ENCODE measurements around the gene MS4A4A. TPM values are rescaled to one million over a fixed set of nuclear protein-coding genes. Genes with fewer than 3 reads are reported as not detected.

Gene MS4A4A
- total and polyA plus RNA-seq, 9 of the 15 experiments (the other 6 are each of a cell fraction or from before 2014, with no cell fraction given), result 0.77 to 41.4 (median 10.1) TPM

DNA sequence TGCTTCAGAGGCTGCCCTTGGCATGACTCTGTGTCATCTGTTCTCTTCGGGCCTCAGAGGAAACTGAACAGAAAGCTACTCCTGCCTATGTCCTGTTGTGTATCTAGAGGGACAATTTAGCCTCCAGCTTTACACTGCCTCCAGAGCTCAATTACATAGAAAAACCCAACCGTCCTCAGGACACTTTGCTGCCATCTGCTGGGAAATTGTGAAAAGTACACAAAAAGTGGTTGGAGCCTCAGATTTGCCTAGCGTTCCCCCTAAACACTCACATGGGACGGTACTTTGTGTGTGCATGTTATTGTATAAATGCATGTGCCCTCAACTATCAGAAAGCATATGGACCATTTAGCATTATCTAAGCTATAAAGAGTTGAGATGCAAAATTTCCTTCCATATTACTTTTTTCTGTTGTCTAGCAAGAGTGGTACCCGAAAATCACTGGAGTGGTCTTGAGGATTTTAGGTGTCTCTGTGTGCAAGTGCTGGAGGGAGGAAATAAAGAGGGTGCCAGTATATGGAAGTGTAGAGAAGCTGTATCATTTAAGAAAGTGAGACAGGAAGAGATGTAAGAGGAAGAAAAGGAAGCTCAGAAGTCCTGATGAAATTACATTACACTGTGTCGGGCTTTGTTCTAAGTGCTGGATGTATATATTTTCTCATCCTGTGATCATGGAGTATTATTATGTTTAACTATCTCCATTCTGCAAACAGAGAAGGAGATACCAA lies 28.8 kb upstream of the MS4A4A start:
- H3K27ac ChIP-seq (ENCODE audit: extremely low read depth, low read depth, low read length), result no peak overlapping the region
- WGBS (ENCODE audit: insufficient coverage, low coverage, missing lambda C conversion rate), result 24% methylated on average over 5 of the region's 6 CpGs
- no peaks in the 10 kb centered on the region for H3K4me1 ChIP-seq (replicated peaks in 1 of 2; ENCODE audit: control insufficient read depth in 2 of 2, insufficient read depth in 2 of 2, low read length in 2 of 2)
- H3K4me2 ChIP-seq (ENCODE audit: insufficient read depth, low read length), result no peak overlapping the region
- BruUV-seq (replicated peaks), result no TSS peak
- ChIA-PET POLR2A (interaction anchor here (0.6 to 1.0 kb wide), 5 partner anchors 13 to 464 kb away, joined by 3 to 4 read pairs (median 3); no protein-coding TSS in a partner anchor), CTCF (ENCODE audit: low intra/inter-chr PET ratio) (interaction anchor here (1.2 to 1.7 kb wide), 3 partner anchors 82 to 430 kb away, joined by 5 to 14 read pairs (median 6); no protein-coding TSS in a partner anchor)
- H3K27me3 ChIP-seq (ENCODE audit: control insufficient read depth in 2 of 2, insufficient read depth in 2 of 2, low read length in 2 of 2), result no peaks in the 10 kb centered on the region; a peak in 1 of 5 replicates
- intact Hi-C loops (cut with micrococcal nuclease), result loop anchor here (1.0 to 5.0 kb wide), 4 partner anchors 81 to 428 kb away; no protein-coding TSS in a partner anchor
- ATAC-seq (peak; percentile 87), DNase-seq (ENCODE audit: extremely low read depth in 1 of 4, low spot score in 3 of 4) (peak; percentile 27 to 76 (median 36)), FAIRE-seq (peak; percentile 92)
- no peaks in the 10 kb centered on the region for H3K9me1 ChIP-seq (ENCODE audit: control insufficient read depth, insufficient read depth, low read length)
- no peaks in the 10 kb centered on the region for H3K36me3 ChIP-seq (ENCODE audit: control insufficient read depth, insufficient read depth, low read length)
- no peak overlapping the region for H2AFZ ChIP-seq (ENCODE audit: low read depth, low read length)
- no peaks in the 10 kb centered on the region for H3K79me2 ChIP-seq (ENCODE audit: control insufficient read depth, insufficient read depth, low read length)
- H3K9ac ChIP-seq (ENCODE audit: insufficient read depth in 1 of 2, low read depth in 2 of 2, low read length in 2 of 2), result no peak overlapping the region
- no peak overlapping the region for H3K4me3 ChIP-seq
- no peaks in the 10 kb centered on the region for H3K9me3 ChIP-seq (replicated peaks; ENCODE audit: control insufficient read depth, insufficient read depth, low read depth, low read length)
- no peaks in the 10 kb centered on the region for H4K20me1 ChIP-seq (replicated peaks; ENCODE audit: control insufficient read depth, insufficient read depth, low read length)
- in situ Hi-C loops (cut with MboI), result loop anchor here (10.0 kb wide), 1 partner anchor 427 kb away; no protein-coding TSS in a partner anchor
- TF ChIP-seq SMC3 (conservative IDR thresholded peaks at IDR 0.05; ENCODE audit: insufficient read depth, low read depth, low read length) (peak; percentile 74; the same call in 1 of the 2 replicates), ZNF263 (CRISPR knock-in tag; IDR thresholded peaks at IDR 0.05; ENCODE audit: borderline replicate concordance) (no peak), FUS (optimal IDR thresholded peaks at IDR 0.05; ENCODE audit: low read depth, low read length) (no peak), CTBP1 (IDR thresholded peaks at IDR 0.05; ENCODE audit: borderline replicate concordance) (no peak)
- TF ChIP-seq, protein P1, sequence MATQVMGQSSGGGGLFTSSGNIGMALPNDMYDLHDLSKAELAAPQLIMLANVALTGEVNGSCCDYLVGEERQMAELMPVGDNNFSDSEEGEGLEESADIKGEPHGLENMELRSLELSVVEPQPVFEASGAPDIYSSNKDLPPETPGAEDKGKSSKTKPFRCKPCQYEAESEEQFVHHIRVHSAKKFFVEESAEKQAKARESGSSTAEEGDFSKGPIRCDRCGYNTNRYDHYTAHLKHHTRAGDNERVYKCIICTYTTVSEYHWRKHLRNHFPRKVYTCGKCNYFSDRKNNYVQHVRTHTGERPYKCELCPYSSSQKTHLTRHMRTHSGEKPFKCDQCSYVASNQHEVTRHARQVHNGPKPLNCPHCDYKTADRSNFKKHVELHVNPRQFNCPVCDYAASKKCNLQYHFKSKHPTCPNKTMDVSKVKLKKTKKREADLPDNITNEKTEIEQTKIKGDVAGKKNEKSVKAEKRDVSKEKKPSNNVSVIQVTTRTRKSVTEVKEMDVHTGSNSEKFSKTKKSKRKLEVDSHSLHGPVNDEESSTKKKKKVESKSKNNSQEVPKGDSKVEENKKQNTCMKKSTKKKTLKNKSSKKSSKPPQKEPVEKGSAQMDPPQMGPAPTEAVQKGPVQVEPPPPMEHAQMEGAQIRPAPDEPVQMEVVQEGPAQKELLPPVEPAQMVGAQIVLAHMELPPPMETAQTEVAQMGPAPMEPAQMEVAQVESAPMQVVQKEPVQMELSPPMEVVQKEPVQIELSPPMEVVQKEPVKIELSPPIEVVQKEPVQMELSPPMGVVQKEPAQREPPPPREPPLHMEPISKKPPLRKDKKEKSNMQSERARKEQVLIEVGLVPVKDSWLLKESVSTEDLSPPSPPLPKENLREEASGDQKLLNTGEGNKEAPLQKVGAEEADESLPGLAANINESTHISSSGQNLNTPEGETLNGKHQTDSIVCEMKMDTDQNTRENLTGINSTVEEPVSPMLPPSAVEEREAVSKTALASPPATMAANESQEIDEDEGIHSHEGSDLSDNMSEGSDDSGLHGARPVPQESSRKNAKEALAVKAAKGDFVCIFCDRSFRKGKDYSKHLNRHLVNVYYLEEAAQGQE (IDR thresholded peaks at IDR 0.05; ENCODE audit: borderline replicate concordance), result peak; percentile 89
- TF ChIP-seq, protein P1 (CRISPR knock-in tag; IDR thresholded peaks at IDR 0.05; ENCODE audit: low read depth), result no peak
- TF ChIP-seq, protein P2, sequence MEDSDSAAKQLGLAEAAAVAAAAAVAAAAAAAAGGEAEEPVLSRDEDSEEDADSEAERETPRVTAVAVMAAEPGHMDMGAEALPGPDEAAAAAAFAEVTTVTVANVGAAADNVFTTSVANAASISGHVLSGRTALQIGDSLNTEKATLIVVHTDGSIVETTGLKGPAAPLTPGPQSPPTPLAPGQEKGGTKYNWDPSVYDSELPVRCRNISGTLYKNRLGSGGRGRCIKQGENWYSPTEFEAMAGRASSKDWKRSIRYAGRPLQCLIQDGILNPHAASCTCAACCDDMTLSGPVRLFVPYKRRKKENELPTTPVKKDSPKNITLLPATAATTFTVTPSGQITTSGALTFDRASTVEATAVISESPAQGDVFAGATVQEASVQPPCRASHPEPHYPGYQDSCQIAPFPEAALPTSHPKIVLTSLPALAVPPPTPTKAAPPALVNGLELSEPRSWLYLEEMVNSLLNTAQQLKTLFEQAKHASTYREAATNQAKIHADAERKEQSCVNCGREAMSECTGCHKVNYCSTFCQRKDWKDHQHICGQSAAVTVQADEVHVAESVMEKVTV (CRISPR knock-in tag; IDR thresholded peaks at IDR 0.05), result peak; percentile 86
